Astrocyte (in vitro differentiated cells and primary cell): ENCODE measurements around the gene CNTN2. TPM values are rescaled to one million over a fixed set of nuclear protein-coding genes. Genes with fewer than 3 reads are reported as not detected.

Experiments
- DNase-seq: peaks from one replicate; pipeline ENCODE4 v3.0.0-alpha.2; 2010; ENCODE audit warnings: low read depth
- FAIRE-seq: peaks from 2 replicates; lab custom pipeline; 2011; peaks lifted over from hg19 to GRCh38; lab: Jason Lieb, UNC
- H2AFZ ChIP-seq: 2 replicates; pipeline ENCODE4 v1.6.0; 2012; ENCODE audit warnings: low read depth, low read length, inconsistent platforms
- H3K27ac ChIP-seq: 2 replicates; pipeline ENCODE4 v1.5.1; 2011; ENCODE audit warnings: low read depth, low read length, inconsistent platforms
- H3K27me3 ChIP-seq: 2 replicates; pipeline ENCODE4 v1.6.0; 2011; ENCODE audit warnings: low read length, inconsistent platforms; ENCODE audit not compliant: insufficient read depth
- H3K36me3 ChIP-seq: 2 replicates; pipeline ENCODE4 v1.5.1; 2011; ENCODE audit warnings: low read length, inconsistent platforms; ENCODE audit not compliant: insufficient read depth
- H3K4me1 ChIP-seq: 2 replicates; pipeline ENCODE4 v1.5.1; 2011; ENCODE audit warnings: low read length, inconsistent platforms; ENCODE audit not compliant: insufficient read depth
- H3K4me2 ChIP-seq: 2 replicates; pipeline ENCODE4 v1.6.0; 2012; ENCODE audit warnings: low read length, inconsistent platforms
- H3K4me3 ChIP-seq: 2 replicates; pipeline ENCODE4 v1.5.1; 2011; ENCODE audit warnings: low read depth, mild to moderate bottlenecking, low read length, inconsistent platforms; ENCODE audit not compliant: insufficient read depth
- H3K79me2 ChIP-seq: 2 replicates; pipeline ENCODE4 v1.6.0; 2012; ENCODE audit warnings: mild to moderate bottlenecking, low read length, inconsistent platforms; ENCODE audit not compliant: insufficient read depth
- H3K9ac ChIP-seq: 2 replicates; pipeline ENCODE4 v1.6.0; 2012; ENCODE audit warnings: mild to moderate bottlenecking, low read length, inconsistent platforms
- H3K9me3 ChIP-seq: 2 replicates; pipeline ENCODE4 v1.5.1; 2012; ENCODE audit warnings: low read depth, mild to moderate bottlenecking, low read length, inconsistent platforms; ENCODE audit not compliant: insufficient read depth
- H4K20me1 ChIP-seq: 2 replicates; pipeline ENCODE4 v1.6.0; 2012; ENCODE audit warnings: low read length, inconsistent platforms; ENCODE audit not compliant: insufficient read depth
- H3K27ac Mint-ChIP-seq: one replicate; pipeline ENCODE4 v1.8.0; 2021; ENCODE audit warnings: mild to moderate bottlenecking, mixed read lengths; ENCODE audit not compliant: unreplicated experiment
- H3K27me3 Mint-ChIP-seq: one replicate; pipeline ENCODE4 v1.8.0; 2021; ENCODE audit warnings: low read depth, mixed read lengths; ENCODE audit not compliant: unreplicated experiment
- H3K36me3 Mint-ChIP-seq: one replicate; pipeline ENCODE4 v1.8.0; 2021; ENCODE audit warnings: low read depth, mixed read lengths; ENCODE audit not compliant: unreplicated experiment
- H3K4me1 Mint-ChIP-seq: one replicate; pipeline ENCODE4 v1.8.0; 2021; ENCODE audit warnings: low read depth, mixed read lengths; ENCODE audit not compliant: unreplicated experiment
- H3K4me3 Mint-ChIP-seq: one replicate; pipeline ENCODE4 v1.8.0; 2021; ENCODE audit warnings: mild to moderate bottlenecking, moderate library complexity, mixed read lengths; ENCODE audit not compliant: unreplicated experiment
- H3K9me3 Mint-ChIP-seq: one replicate; pipeline ENCODE4 v1.8.0; 2021; ENCODE audit warnings: mild to moderate bottlenecking, mixed read lengths; ENCODE audit not compliant: unreplicated experiment
- EZH2 ChIP-seq: IDR thresholded peaks from 2 replicates; pipeline ENCODE4 v1.6.1; 2012; ENCODE audit warnings: mild to moderate bottlenecking, low read length, inconsistent platforms; ENCODE audit not compliant: insufficient read depth
- total RNA-seq: library from RNA; stranded (reverse); gene quantifications from 2 replicates; pipeline ENCODE4 v1.2.1, GENCODE V29; 2021
- TF ChIP-seq, protein P1 (sequence below): IDR thresholded peaks from 2 replicates; pipeline ENCODE4 v1.5.1; 2011; ENCODE audit warnings: low read depth, mild to moderate bottlenecking, inconsistent platforms, low read length, moderate library complexity; ENCODE audit not compliant: insufficient read depth

CNTN2 gene
- total RNA-seq, 1 donor from 2014 or later, result 0.23 TPM

DNA sequence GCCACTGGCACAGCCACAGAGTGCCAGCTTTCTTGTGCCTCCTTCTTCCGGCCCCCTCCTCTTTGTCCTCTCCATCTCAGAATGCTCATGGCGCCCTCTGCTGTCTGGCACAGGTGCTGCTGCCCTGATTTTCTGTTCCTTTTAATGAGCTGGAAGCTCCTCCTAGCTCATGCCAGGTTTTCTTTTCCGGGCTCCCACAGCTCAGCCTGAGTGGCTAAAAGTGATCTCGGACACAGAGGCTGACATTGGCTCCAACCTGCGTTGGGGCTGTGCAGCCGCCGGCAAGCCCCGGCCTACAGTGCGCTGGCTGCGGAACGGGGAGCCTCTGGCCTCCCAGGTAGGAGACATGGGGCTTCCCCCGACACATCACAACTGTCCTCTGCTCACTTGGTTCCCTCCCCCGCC is 18.7 kb downstream of the CNTN2 start:
- Histone ChIP-seq H4K20me1 (no peaks in the 10 kb centered on the region), H3K9ac (no peak overlapping the region), H3K79me2 (no peaks in the 10 kb centered on the region), H3K27me3 (no peaks in the 10 kb centered on the region), H2AFZ (no peak overlapping the region), H3K27ac (no peak overlapping the region), H3K36me3 (no peaks in the 10 kb centered on the region), H3K4me2 (no peak overlapping the region), H3K4me3 (no peak overlapping the region), H3K9me3 (no peaks in the 10 kb centered on the region), H3K4me1 (no peaks in the 10 kb centered on the region)
- Mint-ChIP-seq H3K27ac (no peak overlapping the region), H3K36me3 (no peaks in the 10 kb centered on the region), H3K4me1 (no peaks in the 10 kb centered on the region), H3K9me3 (no peaks in the 10 kb centered on the region), H3K27me3 (peaks cover 57% of the 10 kb centered on the region), H3K4me3 (no peak overlapping the region)
- no peak for TF ChIP-seq EZH2
- TF ChIP-seq, protein P1, sequence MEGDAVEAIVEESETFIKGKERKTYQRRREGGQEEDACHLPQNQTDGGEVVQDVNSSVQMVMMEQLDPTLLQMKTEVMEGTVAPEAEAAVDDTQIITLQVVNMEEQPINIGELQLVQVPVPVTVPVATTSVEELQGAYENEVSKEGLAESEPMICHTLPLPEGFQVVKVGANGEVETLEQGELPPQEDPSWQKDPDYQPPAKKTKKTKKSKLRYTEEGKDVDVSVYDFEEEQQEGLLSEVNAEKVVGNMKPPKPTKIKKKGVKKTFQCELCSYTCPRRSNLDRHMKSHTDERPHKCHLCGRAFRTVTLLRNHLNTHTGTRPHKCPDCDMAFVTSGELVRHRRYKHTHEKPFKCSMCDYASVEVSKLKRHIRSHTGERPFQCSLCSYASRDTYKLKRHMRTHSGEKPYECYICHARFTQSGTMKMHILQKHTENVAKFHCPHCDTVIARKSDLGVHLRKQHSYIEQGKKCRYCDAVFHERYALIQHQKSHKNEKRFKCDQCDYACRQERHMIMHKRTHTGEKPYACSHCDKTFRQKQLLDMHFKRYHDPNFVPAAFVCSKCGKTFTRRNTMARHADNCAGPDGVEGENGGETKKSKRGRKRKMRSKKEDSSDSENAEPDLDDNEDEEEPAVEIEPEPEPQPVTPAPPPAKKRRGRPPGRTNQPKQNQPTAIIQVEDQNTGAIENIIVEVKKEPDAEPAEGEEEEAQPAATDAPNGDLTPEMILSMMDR, result peak; percentile 81
- DNase-seq (peak; percentile 19), FAIRE-seq (peak; percentile 68)

DNA sequence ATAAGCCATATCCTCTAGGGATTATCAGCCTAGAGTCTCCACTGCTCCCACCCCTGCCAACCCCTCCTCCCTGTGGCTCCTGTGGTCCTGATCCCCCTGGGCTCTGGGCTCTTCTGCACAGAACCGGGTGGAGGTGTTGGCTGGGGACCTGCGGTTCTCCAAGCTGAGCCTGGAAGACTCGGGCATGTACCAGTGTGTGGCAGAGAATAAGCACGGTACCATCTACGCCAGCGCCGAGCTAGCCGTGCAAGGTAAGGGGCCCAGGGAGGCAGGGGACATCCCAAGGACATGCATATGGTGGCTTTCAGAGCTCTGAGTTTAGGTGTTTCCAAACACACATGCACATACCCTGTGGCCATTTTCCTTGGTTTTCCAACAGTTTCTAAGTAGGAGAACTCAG is 19.3 kb downstream of the CNTN2 start:
- TF ChIP-seq, protein P1, result no peak
- TF ChIP-seq EZH2, result no peak
- DNase-seq (no peak), FAIRE-seq (no peak)
- Histone ChIP-seq H3K79me2 (no peaks in the 10 kb centered on the region), H3K36me3 (no peaks in the 10 kb centered on the region), H4K20me1 (no peaks in the 10 kb centered on the region), H3K4me1 (no peaks in the 10 kb centered on the region), H3K9ac (no peak overlapping the region), H3K4me2 (no peak overlapping the region), H3K9me3 (no peaks in the 10 kb centered on the region), H2AFZ (no peak overlapping the region), H3K4me3 (no peak overlapping the region), H3K27me3 (no peaks in the 10 kb centered on the region), H3K27ac (no peak overlapping the region)
- Mint-ChIP-seq H3K4me3 (no peak overlapping the region), H3K36me3 (no peaks in the 10 kb centered on the region), H3K27me3 (peaks cover 57% of the 10 kb centered on the region), H3K27ac (no peak overlapping the region), H3K4me1 (no peaks in the 10 kb centered on the region), H3K9me3 (no peaks in the 10 kb centered on the region)

DNA sequence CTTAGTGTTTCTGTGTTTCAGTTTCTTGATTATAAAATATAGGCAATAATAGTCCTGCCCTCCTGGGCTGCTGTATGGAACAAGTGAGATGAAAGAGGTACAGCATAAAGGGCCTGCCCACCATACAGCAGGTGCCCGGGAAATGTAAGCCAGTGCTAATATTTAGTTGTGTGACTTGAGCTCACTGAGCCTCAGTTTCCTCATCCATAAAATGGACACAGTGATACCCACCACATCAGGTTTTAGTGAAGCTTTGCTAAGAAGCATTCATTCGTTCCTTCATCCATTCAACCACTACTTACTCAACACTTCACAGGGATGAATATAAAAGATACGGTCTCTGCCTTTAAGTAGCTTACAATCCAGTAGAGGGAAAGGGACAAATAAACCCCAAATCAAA is 19.9 kb downstream of the CNTN2 start:
- H3K79me2 ChIP-seq, result no peaks in the 10 kb centered on the region
- DNase-seq (no peak), FAIRE-seq (no peak)
- H3K4me3 ChIP-seq, result no peak overlapping the region
- no peaks in the 10 kb centered on the region for H3K9me3 ChIP-seq
- no peaks in the 10 kb centered on the region for H4K20me1 ChIP-seq
- Mint-ChIP-seq H3K27ac (no peak overlapping the region), H3K9me3 (no peaks in the 10 kb centered on the region), H3K4me1 (no peaks in the 10 kb centered on the region), H3K4me3 (no peak overlapping the region), H3K36me3 (no peaks in the 10 kb centered on the region), H3K27me3 (peaks cover 56% of the 10 kb centered on the region)
- no peak overlapping the region for H3K9ac ChIP-seq
- H3K27ac ChIP-seq, result no peak overlapping the region
- no peak overlapping the region for H2AFZ ChIP-seq
- TF ChIP-seq EZH2, result no peak
- TF ChIP-seq, protein P1, result no peak
- H3K27me3 ChIP-seq, result no peaks in the 10 kb centered on the region
- H3K4me2 ChIP-seq, result no peak overlapping the region
- H3K36me3 ChIP-seq, result no peaks in the 10 kb centered on the region
- no peaks in the 10 kb centered on the region for H3K4me1 ChIP-seq
